ENCODE data around the gene CABP1. TPM values are rescaled to one million over a fixed set of nuclear protein-coding genes. Genes with fewer than 3 reads are reported as not detected.

The CABP1 gene
- total and polyA plus RNA-seq, 9 of the 15 experiments (the other 6 are each of a cell fraction or from before 2014, with no cell fraction given) = not detected

DNA sequence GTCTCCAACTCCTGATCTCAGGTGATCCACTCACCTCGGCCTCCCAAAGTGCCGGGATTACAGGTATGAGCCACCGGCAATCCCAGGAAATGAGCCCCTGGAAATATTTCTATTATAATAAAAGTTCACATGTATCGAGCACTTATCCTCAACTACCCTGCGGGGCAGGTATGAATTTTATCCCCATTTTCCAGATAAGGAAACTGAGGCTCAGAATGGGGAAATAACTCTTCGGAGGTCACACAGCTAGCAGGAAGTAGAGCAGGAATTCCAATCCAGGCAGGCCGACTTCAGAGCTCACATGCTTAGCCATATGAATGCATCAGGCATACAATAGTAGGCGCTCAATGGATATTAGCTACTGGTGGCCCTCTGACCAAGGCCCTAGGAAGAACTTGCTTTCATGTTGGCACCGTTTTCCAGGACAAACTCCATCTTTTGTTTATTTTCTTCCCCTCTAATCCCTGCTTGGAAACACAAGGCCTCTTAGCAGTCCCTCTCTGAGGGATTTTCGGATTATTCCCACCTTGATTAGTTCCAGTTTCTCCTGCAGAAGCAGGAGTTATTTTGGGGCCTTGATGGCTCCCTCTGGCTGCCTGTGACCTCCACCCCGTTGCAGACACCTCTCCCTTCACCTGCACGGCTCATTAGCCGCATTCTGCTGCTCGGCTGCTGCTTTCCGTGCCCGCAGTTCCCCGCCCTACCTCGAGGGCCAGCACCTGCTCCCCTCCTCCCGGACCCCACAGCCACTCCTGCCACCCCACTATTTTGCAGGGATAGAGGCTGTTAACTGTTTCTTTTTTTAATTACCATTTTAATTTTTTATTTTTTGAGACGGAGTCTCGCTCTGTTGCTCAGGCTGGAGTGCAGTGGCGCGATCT is 40.5 kb upstream of the CABP1 start:
- ChIA-PET POLR2A (no interaction called here), CTCF (ENCODE audit: low intra/inter-chr PET ratio) (no interaction called here)
- peaks cover 0 to 16% of the 10 kb centered on the region in 2 experiments; a peak in 2 of 5 replicates for H3K27me3 ChIP-seq (ENCODE audit: control insufficient read depth in 2 of 2, insufficient read depth in 2 of 2, low read length in 2 of 2)
- H3K4me2 ChIP-seq (ENCODE audit: insufficient read depth, low read length) = no peak overlapping the region
- no peak for DNase-seq (ENCODE audit: extremely low read depth in 1 of 4, low spot score in 3 of 4)
- no peak overlapping the region; a peak in 1 of 4 replicates for H3K9ac ChIP-seq (ENCODE audit: insufficient read depth in 1 of 2, low read depth in 2 of 2, low read length in 2 of 2)
- H3K9me1 ChIP-seq (ENCODE audit: control insufficient read depth, insufficient read depth, low read length) = no peaks in the 10 kb centered on the region
- no peaks in the 10 kb centered on the region for H3K79me2 ChIP-seq (ENCODE audit: control insufficient read depth, insufficient read depth, low read length)
- in situ Hi-C loops (cut with MboI) = no loop called here
- no peaks in the 10 kb centered on the region for H3K9me3 ChIP-seq (replicated peaks; ENCODE audit: control insufficient read depth, insufficient read depth, low read depth, low read length)
- H2AFZ ChIP-seq (ENCODE audit: low read depth, low read length) = no peak overlapping the region
- ATAC-seq = no peak
- H3K4me1 ChIP-seq (replicated peaks in 1 of 2; ENCODE audit: control insufficient read depth in 2 of 2, insufficient read depth in 2 of 2, low read length in 2 of 2) = peaks cover 8 to 15% of the 10 kb centered on the region in 2 experiments; a peak in 4 of 5 replicates
- no peak for FAIRE-seq
- intact Hi-C loops (cut with micrococcal nuclease) = no loop called here
- H3K36me3 ChIP-seq (ENCODE audit: control insufficient read depth, insufficient read depth, low read length) = no peaks in the 10 kb centered on the region
- no TSS peak for BruUV-seq (replicated peaks)
- no peak overlapping the region for H3K4me3 ChIP-seq
- WGBS (ENCODE audit: insufficient coverage, low coverage, missing lambda C conversion rate) = 48% methylated on average over 21 of the region's 23 CpGs
- TF ChIP-seq HNRNPLL (IDR thresholded peaks at IDR 0.05; ENCODE audit: low read depth, low read length, poor library complexity, severe bottlenecking) = no peak
- TF ChIP-seq HMG20B (CRISPR knock-in tag; IDR thresholded peaks at IDR 0.05) = no peak
- TF ChIP-seq ZHX1 (conservative IDR thresholded peaks at IDR 0.05; ENCODE audit: low read length) = no peak
- no peak for TF ChIP-seq NR2C2 (CRISPR knock-in tag; IDR thresholded peaks at IDR 0.05)
- TF ChIP-seq NR2C2 (tag; IDR thresholded peaks at IDR 0.05) = no peak
- TF ChIP-seq HLTF (IDR thresholded peaks at IDR 0.05) = no peak
- no peak for TF ChIP-seq MYC (IDR thresholded peaks at IDR 0.05; ENCODE audit: low read depth, low read length)
- no peak for TF ChIP-seq MYC (CRISPR knock-in tag; IDR thresholded peaks at IDR 0.05; ENCODE audit: borderline replicate concordance, low read depth)
- TF ChIP-seq ZKSCAN1 (IDR thresholded peaks at IDR 0.05; ENCODE audit: low read depth, low read length) = no peak
- peak; percentile 86 for TF ChIP-seq RBM25 (IDR thresholded peaks at IDR 0.05; ENCODE audit: low read depth, low read length, severe bottlenecking)
- peak; percentile 26; the same call in 1 of the 2 replicates for TF ChIP-seq BCOR (IDR thresholded peaks at IDR 0.05)
- no peak for TF ChIP-seq HSF4 (CRISPR knock-in tag; IDR thresholded peaks at IDR 0.05; ENCODE audit: borderline replicate concordance)
- no peak for TF ChIP-seq GTF2A2 (tag; IDR thresholded peaks at IDR 0.05)
- no peak for TF ChIP-seq BMI1 (IDR thresholded peaks at IDR 0.05; ENCODE audit: low read length)
- no peak overlapping the region for H3K27ac ChIP-seq (ENCODE audit: extremely low read depth, low read depth, low read length)
- no peaks in the 10 kb centered on the region for H4K20me1 ChIP-seq (replicated peaks; ENCODE audit: control insufficient read depth, insufficient read depth, low read length)
